Measurements from ENCODE around the gene HOXA7. TPM values are rescaled to one million over a fixed set of nuclear protein-coding genes. Genes with fewer than 3 reads are reported as not detected.

Gene HOXA7
- total and polyA plus RNA-seq, 2 donors (not counting 3 experiments of a cell fraction or from before 2014, with no cell fraction given): 18.1 to 18.5 TPM

- FAIRE-seq (no peak), DNase-seq (ENCODE audit: low read depth, low spot score) (peak; percentile 56)
- peak overlapping the region; percentile 88 for H3K9ac ChIP-seq (replicated peaks; ENCODE audit: extremely low read depth, insufficient read depth, low read length)
- peak overlapping the region; percentile 82 to 91 (median 84) for H3K4me3 ChIP-seq (replicated peaks in 1 of 3; ENCODE audit: insufficient read depth in 1 of 3, low read depth in 1 of 3, low read length in 3 of 3)
- no peaks in the 10 kb centered on the region for H3K36me3 ChIP-seq (ENCODE audit: control insufficient read depth in 2 of 2, extremely low read depth in 1 of 2, insufficient read depth in 2 of 2, low read length in 2 of 2)
- TF ChIP-seq CTCF (IDR thresholded peaks at IDR 0.05; ENCODE audit: extremely low read depth in 1 of 2, insufficient read depth in 1 of 2, low read depth in 1 of 2, low read length in 2 of 2): no peak
- TF ChIP-seq GATA2 (IDR thresholded peaks at IDR 0.05; ENCODE audit: insufficient read depth, insufficient read length, low read depth, low read length): no peak
- no peak for TF ChIP-seq POLR2A (IDR thresholded peaks at IDR 0.05; ENCODE audit: low read depth, low read length)
- TF ChIP-seq JUN (IDR thresholded peaks at IDR 0.05; ENCODE audit: borderline replicate concordance, insufficient read depth, insufficient read length, low read depth): no peak
- H2AFZ ChIP-seq (ENCODE audit: low read depth, low read length): peak overlapping the region; percentile 23
- no peaks in the 10 kb centered on the region for H3K9me3 ChIP-seq (replicated peaks; ENCODE audit: control insufficient read depth, insufficient read depth, low read length)
- dilution Hi-C loops (cut with MboI; ENCODE audit: extremely low pct_ligation_motif_present, low sequenced_read_pairs) (no loop called here), intact Hi-C loops (cut with micrococcal nuclease) (loop anchor here (1.0 kb wide), 1 partner anchor 13 kb away; no protein-coding TSS in a partner anchor)
- no peaks in the 10 kb centered on the region for H3K9me1 ChIP-seq (replicated peaks; ENCODE audit: control insufficient read depth, extremely low read depth, insufficient read depth, low read length)
- peak overlapping the region; percentile 90 for H3K27ac ChIP-seq (ENCODE audit: insufficient read depth, low read depth, low read length)
- no TSS peak for BruUV-seq (replicated peaks)
- H3K4me1 ChIP-seq (ENCODE audit: control insufficient read depth, extremely low read depth, insufficient read depth, low read length): peaks cover 60% of the 10 kb centered on the region
- peak overlapping the region; percentile 82 for H3K4me2 ChIP-seq (ENCODE audit: insufficient read depth, low read length)
- H4K20me1 ChIP-seq (replicated peaks; ENCODE audit: control insufficient read depth, extremely low read depth, insufficient read depth, low read length): no peaks in the 10 kb centered on the region
- peaks cover 82% of the 10 kb centered on the region for H3K79me2 ChIP-seq (ENCODE audit: control insufficient read depth, insufficient read depth, low read length)
- ChIA-PET CTCF (interaction anchor here (0.9 to 6.0 kb wide), 10 partner anchors 10 to 910 kb away, joined by 3 to 49 read pairs (median 5); partner anchors contain the start of gene HOXA10), POLR2A (interaction anchor here (0.6 to 1.4 kb wide), 4 partner anchors 7 to 66 kb away, joined by 3 to 8 read pairs (median 4); no protein-coding TSS in a partner anchor)
- no peaks in the 10 kb centered on the region for H3K27me3 ChIP-seq (ENCODE audit: control insufficient read depth in 2 of 2, insufficient read depth in 2 of 2, low read length in 2 of 2)
Observed at GRCh38 chr7:27183682-27184336, 27.3 kb upstream of the HOXA7 start.
